NCI-H1105 (cell line): ENCODE data around the gene KRTAP5-9.
"Not testable (repeated sequence)": the region's sequence is repeated elsewhere in the genome, so short reads cannot be mapped to it uniquely, and the experiment has no call there.

ENCODE experiments used
- DNase-seq: peaks from one replicate; lab custom pipeline; 2025; lab: John Stamatoyannopoulos, UW

The KRTAP5-9 gene

GRCh38 chr11:71548120-71548519 lies at the start of gene KRTAP5-9:
TSS of gene KRTAP5-9 (plus strand) at chr11:71548420. CDS start at chr11:71548658, 238 bp downstream.
- no peak for DNase-seq

- DNase-seq: no peak
Observed at GRCh38 chr11:71499125-71499524, 49.1 kb upstream of the KRTAP5-9 start.

- no peak for DNase-seq
Observed at GRCh38 chr11:71499546-71499945, 48.7 kb upstream of the KRTAP5-9 start.

GRCh38 chr11:71500601-71501021 lies 47.6 kb upstream of the KRTAP5-9 start:
- DNase-seq: no peak

- no peak for DNase-seq
Observed at GRCh38 chr11:71501071-71501985, 46.9 kb upstream of the KRTAP5-9 start.

- no peak for DNase-seq
Observed at GRCh38 chr11:71502026-71502425, 46.2 kb upstream of the KRTAP5-9 start.

GRCh38 chr11:71502871-71503435 lies 45.3 kb upstream of the KRTAP5-9 start:
- DNase-seq: no peak

GRCh38 chr11:71504531-71504930 lies 43.7 kb upstream of the KRTAP5-9 start:
- peak; percentile 8 for DNase-seq

- DNase-seq: peak; percentile 28
Observed at GRCh38 chr11:71505001-71505400, 43.2 kb upstream of the KRTAP5-9 start.

- DNase-seq: no peak
Observed at GRCh38 chr11:71505781-71506180, 42.4 kb upstream of the KRTAP5-9 start.

- no peak for DNase-seq
Observed at GRCh38 chr11:71507102-71507501, 41.1 kb upstream of the KRTAP5-9 start.

GRCh38 chr11:71518506-71519471 lies 29.4 kb upstream of the KRTAP5-9 start:
- DNase-seq: no peak

- no peak for DNase-seq
Observed at GRCh38 chr11:71519546-71519945, 28.7 kb upstream of the KRTAP5-9 start.

- no peak for DNase-seq
Observed at GRCh38 chr11:71525188-71525937, 22.9 kb upstream of the KRTAP5-9 start.

GRCh38 chr11:71525938-71526495 lies 22.2 kb upstream of the KRTAP5-9 start:
- DNase-seq: no peak

- not testable (repeated sequence) for DNase-seq
Observed at GRCh38 chr11:71526796-71527575, 21.2 kb upstream of the KRTAP5-9 start, which contains the start of gene KRTAP5-7. TSS of gene KRTAP5-7 (plus strand) at chr11:71527267. CDS start at chr11:71527301, 34 bp downstream.

- no peak for DNase-seq
Observed at GRCh38 chr11:71527576-71528210, 20.5 kb upstream of the KRTAP5-9 start.

- no peak for DNase-seq
Observed at GRCh38 chr11:71530602-71531001, 17.6 kb upstream of the KRTAP5-9 start.

- no peak for DNase-seq
Observed at GRCh38 chr11:71532036-71532610, 16.1 kb upstream of the KRTAP5-9 start.
